HG02981 (cell line): Measurements from ENCODE around the gene SCT.

Experiments used
- ATAC-seq: cut with Tn5 transposase; IDR thresholded peaks from one replicate; pipeline ENCODE4 v1.9.1; 2021; ENCODE audit warnings: mild to moderate bottlenecking, moderate library complexity; ENCODE audit not compliant: unreplicated experiment

Gene SCT

DNA sequence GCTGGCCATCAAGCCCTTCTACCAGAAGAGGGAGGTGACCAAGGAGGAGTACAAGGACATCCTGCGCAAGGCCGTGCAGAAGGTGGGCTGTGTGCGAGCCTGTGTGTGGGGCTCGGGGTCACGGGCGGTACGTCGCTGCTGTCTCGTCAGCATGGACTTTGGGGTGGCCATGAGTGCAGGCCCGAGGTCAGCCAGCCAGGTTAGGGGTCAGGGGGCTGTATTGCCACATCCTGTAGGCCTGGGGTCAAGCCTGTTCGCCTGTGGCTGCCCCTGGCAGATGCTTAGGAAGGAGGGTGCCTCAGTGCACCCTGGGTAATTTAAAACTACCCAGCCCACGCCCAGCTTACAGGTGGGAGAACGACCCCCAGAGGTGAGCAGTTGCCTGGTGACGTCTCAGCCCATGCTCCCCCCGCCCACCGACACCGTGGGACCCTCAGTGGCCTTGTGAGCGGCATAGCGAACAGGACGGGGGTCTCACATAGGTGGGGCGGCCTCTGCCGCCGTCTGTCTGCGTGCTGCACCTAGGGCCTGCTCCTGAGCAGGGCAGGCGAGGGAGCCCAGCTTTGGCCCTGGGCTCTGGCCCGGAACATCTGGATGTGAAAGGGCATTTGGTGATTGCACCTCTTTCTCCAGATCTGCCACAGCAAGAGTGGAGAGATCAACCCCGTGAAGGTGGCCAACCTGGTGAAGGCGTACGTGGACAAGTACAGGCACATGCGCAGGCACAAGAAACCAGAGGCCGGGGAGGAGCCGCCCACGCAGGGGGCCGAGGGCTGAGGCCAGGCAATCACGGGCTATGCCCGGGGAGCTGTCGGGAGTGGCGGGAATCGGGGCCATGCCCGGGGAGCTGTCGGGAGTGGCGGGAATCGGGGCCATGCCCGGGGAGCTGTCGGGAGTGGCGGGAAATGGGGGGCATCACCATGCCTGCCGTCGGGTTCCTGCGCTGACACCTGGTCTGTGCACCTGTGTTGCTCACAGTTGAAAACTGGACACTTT, 15.7 kb downstream of the SCT start:
- no peak for ATAC-seq

DNA sequence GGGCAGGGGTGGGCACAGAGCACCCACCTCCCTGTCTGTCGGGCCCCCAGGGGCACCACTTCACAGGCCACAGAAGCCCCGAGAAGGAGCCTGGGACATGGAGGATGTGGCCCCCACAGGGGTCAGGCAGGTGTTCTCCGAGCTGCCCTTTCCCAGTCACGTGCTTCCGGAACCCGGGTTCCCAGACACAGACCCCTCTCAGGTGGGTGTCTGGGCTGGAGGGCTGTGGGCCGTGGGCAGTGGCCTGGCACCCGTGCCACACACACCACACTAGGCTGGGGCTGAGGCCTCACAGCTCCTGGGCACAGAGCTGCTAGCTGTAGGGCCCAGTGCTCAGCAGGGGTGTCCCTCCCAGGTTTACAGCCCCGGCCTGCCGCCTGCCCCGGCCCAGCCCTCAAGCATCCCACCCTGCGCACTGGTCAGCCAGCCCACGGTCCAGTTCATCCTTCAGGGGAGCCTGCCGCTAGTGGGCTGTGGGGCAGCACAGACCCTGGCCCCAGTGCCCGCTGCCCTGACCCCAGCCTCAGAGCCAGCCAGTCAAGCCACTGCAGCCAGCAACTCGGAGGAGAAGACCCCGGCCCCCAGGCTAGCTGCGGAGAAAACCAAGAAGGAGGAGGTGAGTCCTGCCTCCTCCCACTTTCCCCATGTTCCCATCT, 16.7 kb downstream of the SCT start:
- ATAC-seq, result no peak

- ATAC-seq, result no peak
Measured at GRCh38 chr11:609341-609811, 17.6 kb downstream of the SCT start.

DNA sequence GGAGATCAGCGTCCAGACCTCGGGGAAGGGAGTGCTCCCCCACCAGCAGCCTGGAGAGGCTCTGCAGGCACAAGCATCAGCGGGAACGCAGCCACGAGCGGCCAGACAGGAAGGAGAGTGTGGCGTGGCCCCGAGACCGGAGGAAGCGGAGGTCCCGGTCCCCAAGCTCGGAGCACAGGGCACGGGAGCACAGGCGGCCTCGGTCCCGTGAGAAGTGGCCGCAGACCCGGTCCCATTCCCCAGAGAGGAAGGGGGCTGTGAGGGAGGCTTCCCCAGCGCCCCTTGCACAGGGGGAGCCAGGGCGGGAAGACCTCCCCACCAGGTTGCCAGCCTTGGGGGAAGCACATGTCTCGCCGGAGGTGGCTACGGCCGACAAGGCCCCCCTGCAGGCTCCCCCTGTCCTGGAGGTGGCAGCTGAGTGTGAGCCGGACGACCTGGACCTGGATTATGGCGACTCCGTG, 18.2 kb downstream of the SCT start:
- ATAC-seq, result no peak

GRCh38 chr11:607971-608659, 18.9 kb downstream of the SCT start:
- no peak for ATAC-seq

DNA sequence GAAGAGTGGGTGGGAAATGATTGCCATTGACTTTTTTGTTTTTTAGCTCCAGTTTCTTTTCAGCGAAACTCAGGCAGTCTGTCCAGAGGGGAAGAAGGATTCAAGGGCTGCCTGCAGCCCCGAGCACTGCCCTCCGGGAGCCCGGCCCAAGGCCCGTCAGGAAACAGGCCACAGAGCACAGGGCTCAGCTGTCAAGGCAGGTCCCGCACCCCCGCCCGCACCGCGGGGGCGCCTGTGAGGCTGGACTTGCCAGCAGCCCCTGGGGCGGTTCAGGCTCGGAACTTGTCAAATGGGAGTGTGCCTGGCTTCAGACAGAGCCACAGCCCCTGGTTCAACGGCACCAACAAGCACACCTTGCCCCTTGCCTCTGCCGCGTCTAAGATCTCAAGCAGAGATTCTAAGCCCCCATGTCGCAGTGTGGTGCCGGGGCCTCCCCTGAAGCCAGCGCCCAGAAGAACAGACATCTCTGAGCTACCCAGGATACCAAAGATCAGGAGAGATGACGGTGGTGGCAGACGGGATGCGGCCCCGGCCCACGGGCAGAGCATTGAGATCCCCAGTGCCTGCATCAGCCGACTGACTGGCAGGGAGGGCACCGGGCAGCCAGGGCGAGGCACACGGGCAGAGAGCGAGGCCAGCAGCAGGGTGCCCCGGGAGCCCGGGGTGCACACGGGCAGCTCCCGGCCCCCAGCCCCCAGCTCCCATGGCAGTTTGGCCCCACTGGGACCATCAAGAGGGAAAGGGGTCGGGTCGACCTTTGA, 19.8 kb downstream of the SCT start:
- ATAC-seq, result no peak

- ATAC-seq, result no peak
Measured at GRCh38 chr11:606245-606644, 20.7 kb downstream of the SCT start.

DNA sequence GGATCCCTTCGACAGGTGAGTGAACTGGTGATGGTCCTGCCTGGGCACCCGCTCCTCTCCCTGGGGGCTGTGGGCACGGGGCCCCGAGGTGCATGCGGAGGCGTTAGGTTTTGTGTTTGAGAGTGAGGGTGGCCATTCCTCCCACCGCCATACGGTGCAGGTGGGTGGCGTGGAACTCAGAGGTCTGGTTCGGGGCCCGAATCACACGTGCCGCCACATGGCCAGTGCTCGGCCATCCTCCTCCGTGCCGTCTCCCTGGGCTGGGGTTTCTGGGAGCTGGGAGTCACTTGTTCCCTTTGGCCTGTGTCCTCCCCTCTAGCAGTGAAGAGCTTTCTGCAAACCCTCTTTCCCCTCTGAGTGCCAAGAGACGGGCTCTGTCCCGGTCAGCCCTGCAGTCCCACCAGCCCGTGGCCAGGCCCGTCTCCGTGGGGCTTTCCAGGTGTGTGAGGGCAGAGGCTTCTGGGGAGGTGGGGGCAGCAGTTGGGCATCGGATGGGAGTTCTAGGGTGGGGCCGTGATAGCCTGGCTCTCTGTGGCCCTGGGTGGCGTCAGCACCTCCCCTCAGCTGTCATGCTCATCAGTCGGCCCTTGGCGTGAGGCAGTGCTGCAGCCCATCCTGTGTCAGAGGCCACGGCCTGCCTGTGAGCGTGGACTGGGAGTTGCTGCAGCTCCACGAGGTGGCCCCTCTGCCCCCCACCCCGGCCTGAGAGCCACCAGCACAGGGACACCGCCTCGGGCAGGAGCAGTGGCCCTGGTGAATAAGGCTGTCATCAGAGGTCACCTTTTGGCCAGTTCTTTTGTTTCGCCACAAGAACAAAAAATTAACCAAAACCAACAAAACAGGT, 21.5 kb downstream of the SCT start:
- no peak for ATAC-seq

GRCh38 chr11:603154-603553, 23.8 kb downstream of the SCT start:
- ATAC-seq, result no peak

DNA sequence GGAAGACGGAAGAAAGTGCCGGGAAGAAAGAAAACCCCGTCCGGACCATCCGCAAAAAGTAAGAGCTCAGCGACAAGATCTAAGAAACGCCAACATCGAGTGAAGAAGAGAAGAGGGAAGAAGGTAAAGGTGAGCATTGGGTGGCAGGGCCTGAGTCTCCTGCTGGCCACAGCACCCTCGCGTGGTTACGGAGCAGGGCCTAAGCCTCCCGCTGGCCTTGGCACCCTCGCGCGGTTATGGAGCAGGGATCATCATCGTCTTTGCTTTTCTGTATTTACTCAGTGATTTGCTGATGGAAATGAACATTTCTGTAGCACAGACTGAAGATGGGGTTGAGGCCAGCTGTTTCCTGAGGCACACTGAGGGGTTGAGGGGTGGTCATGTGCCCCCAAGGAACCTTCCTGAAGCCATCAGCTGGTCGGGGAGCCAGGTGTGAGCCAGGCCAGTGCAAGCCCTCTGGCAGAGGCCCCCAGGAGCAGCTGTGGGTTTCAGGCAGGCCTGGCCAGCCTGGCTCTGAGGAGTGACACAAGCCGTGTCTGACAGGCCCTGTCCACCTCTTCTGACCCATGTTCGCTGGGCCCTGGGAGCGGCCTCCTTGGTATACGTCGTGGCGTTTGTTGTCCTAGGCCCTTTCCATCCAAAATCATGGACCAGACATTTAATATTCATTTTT, 25.3 kb downstream of the SCT start:
- ATAC-seq, result no peak

DNA sequence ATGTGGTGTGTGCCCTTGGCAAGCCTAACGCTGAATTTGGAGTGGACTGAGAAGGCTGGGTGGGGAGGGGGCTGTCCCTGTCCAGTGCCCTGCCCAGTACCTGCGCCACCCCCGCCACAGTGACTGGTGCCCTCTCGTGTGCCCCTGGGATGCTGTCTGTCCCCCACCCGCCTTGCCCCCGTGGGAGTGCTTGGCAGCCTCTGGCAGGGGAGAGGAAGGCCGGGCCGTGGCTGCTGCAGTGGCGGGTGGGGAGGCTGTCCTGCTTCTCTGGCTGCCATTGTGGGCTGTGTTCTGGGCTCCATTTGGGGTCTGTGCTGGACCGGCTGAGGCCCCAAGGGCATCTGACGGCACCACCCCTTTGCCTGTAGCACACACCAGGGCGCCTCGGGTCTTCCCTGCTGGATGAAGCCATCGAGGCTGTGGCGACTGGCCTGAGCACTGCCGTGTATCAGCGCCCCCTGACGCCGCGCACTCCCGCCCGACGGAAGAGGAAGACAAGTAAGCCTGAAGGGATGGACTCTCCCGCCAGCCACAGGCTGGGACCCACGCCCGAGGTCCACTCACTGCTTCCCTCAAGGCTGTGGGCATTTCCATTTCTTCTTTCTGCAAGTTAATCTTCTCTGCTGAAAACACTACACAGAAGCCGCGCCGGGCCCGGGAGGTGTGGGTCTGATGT, 28.8 kb downstream of the SCT start:
- no peak for ATAC-seq

DNA sequence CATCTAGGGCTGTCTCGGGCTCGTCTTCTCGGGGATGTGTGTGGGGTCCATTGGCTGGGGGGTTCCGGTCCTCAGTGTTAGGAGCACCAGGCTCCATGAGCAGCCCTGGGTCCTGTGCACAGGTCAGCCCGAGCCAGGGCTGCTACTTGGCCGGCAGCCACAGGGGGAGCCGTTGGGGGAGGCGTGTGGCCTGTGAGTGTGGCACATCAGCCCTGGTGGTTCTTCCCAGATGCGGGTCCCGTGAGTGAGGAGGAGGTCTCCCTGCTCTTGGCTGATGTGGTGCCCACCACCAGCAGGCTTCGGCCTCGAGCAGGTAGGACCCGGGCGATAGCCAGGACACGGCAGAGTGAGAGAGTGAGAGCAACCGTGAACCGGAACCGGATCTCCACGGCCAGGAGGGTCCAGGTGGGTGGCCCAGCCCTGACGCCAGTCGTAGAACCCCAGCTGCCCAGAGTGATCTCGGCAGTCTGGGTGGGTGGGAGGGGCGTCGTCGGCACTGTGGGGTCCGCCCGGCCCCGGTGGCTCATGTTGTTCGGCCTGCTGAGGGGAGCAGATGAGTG, 29.7 kb downstream of the SCT start:
- ATAC-seq, result no peak

DNA sequence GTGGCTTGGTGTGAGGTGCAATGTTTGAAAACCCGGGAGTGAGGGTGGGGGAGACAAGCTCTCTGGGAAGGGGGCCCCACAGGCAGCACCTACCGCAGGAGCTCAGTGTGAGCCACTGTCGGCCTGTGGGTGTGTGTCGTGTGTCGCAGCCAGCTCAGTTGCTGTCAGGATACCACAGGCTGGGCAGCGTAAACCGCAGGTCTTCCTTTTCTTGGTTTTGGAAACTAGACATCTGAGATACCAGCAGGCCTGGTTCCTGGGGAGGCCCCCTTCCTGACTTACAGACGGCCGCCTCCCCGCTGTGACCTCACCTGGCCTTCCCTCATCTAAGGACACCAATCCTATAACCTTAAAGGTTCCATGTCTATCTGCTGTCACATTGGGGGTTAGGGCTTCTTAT, 30.6 kb downstream of the SCT start:
- no peak for ATAC-seq

DNA sequence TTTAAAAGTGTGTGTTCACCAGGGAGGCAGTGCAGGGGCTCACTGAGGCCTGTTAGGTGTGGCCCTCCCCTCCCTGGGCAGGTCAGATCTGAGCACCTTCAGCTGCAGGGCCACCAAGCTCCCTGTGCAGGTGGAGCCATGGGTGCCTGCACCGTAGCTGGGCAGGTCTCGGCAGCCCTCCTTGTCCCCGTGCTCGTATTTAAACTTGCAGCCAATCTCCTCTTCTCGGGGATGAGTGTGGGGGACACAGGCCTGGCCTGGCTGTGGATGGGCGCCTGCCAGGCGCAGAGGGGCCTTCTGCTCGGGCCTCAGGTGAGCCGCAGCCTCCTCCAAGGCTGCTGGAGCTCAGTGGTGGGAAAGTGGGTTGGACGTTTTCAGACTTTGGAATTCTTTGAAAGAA, 31.6 kb downstream of the SCT start:
- ATAC-seq, result no peak

DNA sequence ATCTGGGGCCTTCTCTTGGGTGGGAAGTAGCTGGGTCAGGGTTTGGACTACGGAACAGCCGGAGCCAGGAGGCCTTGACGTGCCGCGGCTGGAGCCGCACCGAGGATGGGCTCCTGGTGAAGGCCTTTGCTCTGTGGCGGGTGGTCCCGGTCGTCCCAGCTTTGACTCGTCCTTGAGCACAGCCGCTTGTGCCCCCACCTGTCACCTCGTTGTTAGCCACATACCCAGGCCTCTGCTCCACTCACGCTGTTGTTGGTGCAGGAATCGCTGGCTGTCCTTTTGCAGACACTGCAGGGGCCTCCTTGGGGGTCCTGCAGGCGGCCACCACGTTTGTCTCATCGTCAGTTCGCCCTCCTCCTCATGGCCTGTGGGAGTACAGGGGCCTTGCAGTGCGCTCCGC, 33.6 kb downstream of the SCT start:
- no peak for ATAC-seq

DNA sequence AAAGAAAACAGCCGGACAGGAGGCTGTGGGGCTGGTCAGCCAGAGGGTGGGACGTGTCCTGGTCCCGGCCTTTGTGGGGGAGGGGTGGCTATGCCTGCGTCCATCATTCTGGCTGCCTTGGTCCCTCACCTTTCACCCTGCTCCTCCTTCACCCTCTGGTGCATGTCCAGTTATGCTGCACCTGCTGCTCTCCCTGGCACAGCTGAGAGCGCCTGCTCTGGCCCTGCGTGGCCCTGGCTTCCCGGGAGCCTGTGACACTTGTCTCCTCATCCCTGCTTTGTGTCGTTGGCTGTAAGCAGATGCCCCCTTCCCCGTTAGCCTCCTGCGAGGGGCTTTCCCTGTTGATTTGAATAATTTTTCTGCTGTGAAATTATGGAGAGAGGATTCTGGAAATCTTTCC, 34.1 kb downstream of the SCT start:
- ATAC-seq, result no peak

GRCh38 chr11:592501-592900, 34.5 kb downstream of the SCT start:
- no peak for ATAC-seq

DNA sequence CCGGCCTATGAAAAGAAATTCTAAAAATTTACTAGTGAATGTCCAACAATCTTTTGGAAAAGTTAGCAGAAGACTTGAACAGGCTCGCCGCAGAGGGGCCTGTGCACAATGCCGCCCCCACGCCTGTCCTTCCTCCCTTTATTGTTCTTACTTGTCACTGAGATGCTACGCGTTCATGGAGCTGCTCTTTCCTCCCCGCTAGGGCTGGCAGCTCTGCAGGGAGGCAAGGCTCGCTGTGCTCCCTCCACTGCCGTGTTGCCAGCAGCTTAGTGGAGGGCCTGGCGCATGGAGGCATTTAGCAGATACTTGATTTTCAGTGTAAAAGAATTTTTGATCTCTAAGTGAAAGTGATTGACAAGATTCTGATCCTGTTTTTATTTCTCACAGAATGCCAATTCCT, 36.0 kb downstream of the SCT start:
- no peak for ATAC-seq
